ENCODE measurements around the gene ACOT8. TPM values are rescaled to one million over a fixed set of nuclear protein-coding genes. Genes with fewer than 3 reads are reported as not detected.

ACOT8 gene
- total and polyA plus RNA-seq, 10 of the 15 experiments (the other 5 are each of a cell fraction or from before 2014, with no cell fraction given): 5.1 to 47.9 (median 31.8) TPM

DNA sequence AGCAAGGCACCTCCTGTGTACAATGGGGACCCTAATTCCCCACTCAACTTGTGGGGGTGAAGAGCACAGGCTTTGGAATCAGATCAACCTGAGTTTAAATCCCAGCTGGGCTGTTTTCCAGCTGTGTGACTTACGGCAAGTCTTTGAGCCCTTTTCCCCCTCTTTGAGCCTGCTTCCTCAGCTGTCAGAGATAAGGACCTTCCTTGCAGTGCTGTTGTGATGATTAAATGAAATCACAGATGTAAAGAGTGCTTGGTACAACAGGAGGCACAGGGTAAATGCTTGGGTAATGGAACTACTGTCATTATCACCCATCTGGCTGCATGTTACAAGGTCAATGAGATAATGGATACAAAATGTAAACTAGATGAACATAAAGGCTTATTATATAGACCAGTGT lies 20.4 kb downstream of the ACOT8 start:
- H2AFZ ChIP-seq (ENCODE audit: control insufficient read depth, low read depth, low read length): no peak overlapping the region
- peaks cover 5% of the 10 kb centered on the region for H3K4me1 ChIP-seq (ENCODE audit: control insufficient read depth, insufficient read depth, low read length)
- DNase-seq (ENCODE audit: low read depth, low spot score) (no peak), FAIRE-seq (no peak), ATAC-seq (no peak)
- BruUV-seq (replicated peaks): TSS peak; percentile 27
- in situ Hi-C loops (cut with MboI) (no loop called here), intact Hi-C loops (cut with micrococcal nuclease; ENCODE audit: unreplicated experiment) (no loop called here)
- H3K9me3 ChIP-seq (replicated peaks; ENCODE audit: control insufficient read depth, insufficient read depth, low read length): no peaks in the 10 kb centered on the region
- no peaks in the 10 kb centered on the region for H3K27me3 ChIP-seq (replicated peaks in 1 of 2; ENCODE audit: control insufficient read depth in 2 of 2, insufficient read depth in 2 of 2, low read length in 1 of 2)
- ChIA-PET POLR2A (no interaction called here), SMC1A (ENCODE audit: uncharacterized antibody, unreplicated experiment) (interaction anchor here (0.6 kb wide), 1 partner anchor 23 kb away, joined by 4 read pairs; no protein-coding TSS in a partner anchor), CTCF (interaction anchor here (0.7 to 1.0 kb wide), 2 partner anchors 12 to 38 kb away, joined by 3 to 4 read pairs; no protein-coding TSS in a partner anchor), RAD21 (ENCODE audit: unreplicated experiment) (no interaction called here)
- no peak overlapping the region for H3K4me2 ChIP-seq (ENCODE audit: control insufficient read depth, insufficient read depth)
- peaks cover 0 to 2% of the 10 kb centered on the region in 2 experiments; a peak in 2 of 4 replicates for H3K36me3 ChIP-seq (ENCODE audit: control insufficient read depth in 2 of 2, insufficient read depth in 2 of 2, low read length in 1 of 2)
- no peaks in the 10 kb centered on the region for H3K79me2 ChIP-seq (ENCODE audit: control insufficient read depth, insufficient read depth, low read length)
- no peaks in the 10 kb centered on the region for H4K20me1 ChIP-seq (ENCODE audit: control insufficient read depth, insufficient read depth)
- TF ChIP-seq BMI1 (IDR thresholded peaks at IDR 0.05; ENCODE audit: borderline replicate concordance) (no peak), TCF12 (IDR thresholded peaks at IDR 0.05; ENCODE audit: low read depth, low read length) (no peak), EED (IDR thresholded peaks at IDR 0.05; ENCODE audit: low read depth) (no peak), LARP7 (IDR thresholded peaks at IDR 0.05) (no peak), FOXM1 (IDR thresholded peaks at IDR 0.05; ENCODE audit: low read depth, low read length) (no peak), HDAC2 (IDR thresholded peaks at IDR 0.05) (no peak), SIN3A (IDR thresholded peaks at IDR 0.05; ENCODE audit: low read depth, low read length) (no peak), NR2F1 (conservative IDR thresholded peaks at IDR 0.05) (no peak), TARDBP (IDR thresholded peaks at IDR 0.05; ENCODE audit: borderline replicate concordance) (no peak), HCFC1 (IDR thresholded peaks at IDR 0.05; ENCODE audit: low read length) (no peak), SIX5 (IDR thresholded peaks at IDR 0.05; ENCODE audit: low read depth, low read length, severe bottlenecking) (no peak), SUZ12 (IDR thresholded peaks at IDR 0.05; ENCODE audit: unreplicated experiment) (no peak), ATF7 (IDR thresholded peaks at IDR 0.05; ENCODE audit: low read depth) (no peak)
- TF ChIP-seq, protein P1, sequence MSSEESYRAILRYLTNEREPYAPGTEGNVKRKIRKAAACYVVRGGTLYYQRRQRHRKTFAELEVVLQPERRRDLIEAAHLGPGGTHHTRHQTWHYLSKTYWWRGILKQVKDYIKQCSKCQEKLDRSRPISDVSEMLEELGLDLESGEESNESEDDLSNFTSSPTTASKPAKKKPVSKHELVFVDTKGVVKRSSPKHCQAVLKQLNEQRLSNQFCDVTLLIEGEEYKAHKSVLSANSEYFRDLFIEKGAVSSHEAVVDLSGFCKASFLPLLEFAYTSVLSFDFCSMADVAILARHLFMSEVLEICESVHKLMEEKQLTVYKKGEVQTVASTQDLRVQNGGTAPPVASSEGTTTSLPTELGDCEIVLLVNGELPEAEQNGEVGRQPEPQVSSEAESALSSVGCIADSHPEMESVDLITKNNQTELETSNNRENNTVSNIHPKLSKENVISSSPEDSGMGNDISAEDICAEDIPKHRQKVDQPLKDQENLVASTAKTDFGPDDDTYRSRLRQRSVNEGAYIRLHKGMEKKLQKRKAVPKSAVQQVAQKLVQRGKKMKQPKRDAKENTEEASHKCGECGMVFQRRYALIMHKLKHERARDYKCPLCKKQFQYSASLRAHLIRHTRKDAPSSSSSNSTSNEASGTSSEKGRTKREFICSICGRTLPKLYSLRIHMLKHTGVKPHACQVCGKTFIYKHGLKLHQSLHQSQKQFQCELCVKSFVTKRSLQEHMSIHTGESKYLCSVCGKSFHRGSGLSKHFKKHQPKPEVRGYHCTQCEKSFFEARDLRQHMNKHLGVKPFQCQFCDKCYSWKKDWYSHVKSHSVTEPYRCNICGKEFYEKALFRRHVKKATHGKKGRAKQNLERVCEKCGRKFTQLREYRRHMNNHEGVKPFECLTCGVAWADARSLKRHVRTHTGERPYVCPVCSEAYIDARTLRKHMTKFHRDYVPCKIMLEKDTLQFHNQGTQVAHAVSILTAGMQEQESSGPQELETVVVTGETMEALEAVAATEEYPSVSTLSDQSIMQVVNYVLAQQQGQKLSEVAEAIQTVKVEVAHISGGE (CRISPR knock-in tag; IDR thresholded peaks at IDR 0.05): no peak
- TF ChIP-seq, protein P2, sequence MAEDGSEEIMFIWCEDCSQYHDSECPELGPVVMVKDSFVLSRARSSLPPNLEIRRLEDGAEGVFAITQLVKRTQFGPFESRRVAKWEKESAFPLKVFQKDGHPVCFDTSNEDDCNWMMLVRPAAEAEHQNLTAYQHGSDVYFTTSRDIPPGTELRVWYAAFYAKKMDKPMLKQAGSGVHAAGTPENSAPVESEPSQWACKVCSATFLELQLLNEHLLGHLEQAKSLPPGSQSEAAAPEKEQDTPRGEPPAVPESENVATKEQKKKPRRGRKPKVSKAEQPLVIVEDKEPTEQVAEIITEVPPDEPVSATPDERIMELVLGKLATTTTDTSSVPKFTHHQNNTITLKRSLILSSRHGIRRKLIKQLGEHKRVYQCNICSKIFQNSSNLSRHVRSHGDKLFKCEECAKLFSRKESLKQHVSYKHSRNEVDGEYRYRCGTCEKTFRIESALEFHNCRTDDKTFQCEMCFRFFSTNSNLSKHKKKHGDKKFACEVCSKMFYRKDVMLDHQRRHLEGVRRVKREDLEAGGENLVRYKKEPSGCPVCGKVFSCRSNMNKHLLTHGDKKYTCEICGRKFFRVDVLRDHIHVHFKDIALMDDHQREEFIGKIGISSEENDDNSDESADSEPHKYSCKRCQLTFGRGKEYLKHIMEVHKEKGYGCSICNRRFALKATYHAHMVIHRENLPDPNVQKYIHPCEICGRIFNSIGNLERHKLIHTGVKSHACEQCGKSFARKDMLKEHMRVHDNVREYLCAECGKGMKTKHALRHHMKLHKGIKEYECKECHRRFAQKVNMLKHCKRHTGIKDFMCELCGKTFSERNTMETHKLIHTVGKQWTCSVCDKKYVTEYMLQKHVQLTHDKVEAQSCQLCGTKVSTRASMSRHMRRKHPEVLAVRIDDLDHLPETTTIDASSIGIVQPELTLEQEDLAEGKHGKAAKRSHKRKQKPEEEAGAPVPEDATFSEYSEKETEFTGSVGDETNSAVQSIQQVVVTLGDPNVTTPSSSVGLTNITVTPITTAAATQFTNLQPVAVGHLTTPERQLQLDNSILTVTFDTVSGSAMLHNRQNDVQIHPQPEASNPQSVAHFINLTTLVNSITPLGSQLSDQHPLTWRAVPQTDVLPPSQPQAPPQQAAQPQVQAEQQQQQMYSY (CRISPR knock-in tag; IDR thresholded peaks at IDR 0.05): no peak
- H3K27ac ChIP-seq (ENCODE audit: control insufficient read depth, insufficient read depth): no peak overlapping the region
- H3K4me3 ChIP-seq: no peak overlapping the region
- WGBS (ENCODE audit: insufficient coverage, insufficient replicate concordance, low lambda C conversion rate, missing lambda C conversion rate): 100% methylated on average over 1 of the region's 1 CpG
- no peak overlapping the region for H3K9ac ChIP-seq (ENCODE audit: control insufficient read depth, insufficient read depth, low read length)

All from GM12878 (cell line).